Type B pancreatic cell (in vitro differentiated cells): ENCODE results near the gene C7orf57. TPM values are rescaled to one million over a fixed set of nuclear protein-coding genes. Genes with fewer than 3 reads are reported as not detected.

Experiments
- DNase-seq: peaks from one replicate; pipeline ENCODE4 v3.0.0; 2021; ENCODE audit warnings: mixed read lengths; ENCODE audit not compliant: unreplicated experiment; ENCODE audit errors: extremely low spot score
- H3K27ac Mint-ChIP-seq: 2 replicates; pipeline ENCODE4 v1.8.0; 2021; ENCODE audit warnings: mild to moderate bottlenecking, mixed read lengths
- H3K27me3 Mint-ChIP-seq: 2 replicates; pipeline ENCODE4 v1.8.0; 2021; ENCODE audit warnings: mixed read lengths
- H3K36me3 Mint-ChIP-seq: 2 replicates; pipeline ENCODE4 v1.8.0; 2021; ENCODE audit warnings: mixed read lengths
- H3K4me1 Mint-ChIP-seq: one replicate; pipeline ENCODE4 v1.8.0; 2021; ENCODE audit warnings: mixed read lengths; ENCODE audit not compliant: unreplicated experiment
- H3K4me3 Mint-ChIP-seq: 2 replicates; pipeline ENCODE4 v1.8.0; 2021; ENCODE audit warnings: mild to moderate bottlenecking, mixed read lengths
- H3K9me3 Mint-ChIP-seq: 2 replicates; pipeline ENCODE4 v1.8.0; 2021; ENCODE audit warnings: mixed read lengths
- CTCF ChIP-seq: fragments of 200-600 bp; sonication (generic); conservative IDR thresholded peaks from 2 replicates; pipeline ENCODE4 v1.5.0; 2021; ENCODE audit warnings: antibody characterized with exemption, mild to moderate bottlenecking
- total RNA-seq: library from RNA; stranded (reverse); gene quantifications from 2 replicates; pipeline ENCODE4 v1.2.1, GENCODE V29; 2021; ENCODE audit warnings: low replicate concordance

C7orf57 gene
- total RNA-seq, 1 donor from 2014 or later, result 1.5 TPM

- no peak overlapping the region for H3K27ac Mint-ChIP-seq
- H3K4me3 Mint-ChIP-seq, result no peak overlapping the region
- DNase-seq, result no peak
- H3K27me3 Mint-ChIP-seq, result no peaks in the 10 kb centered on the region
- TF ChIP-seq CTCF, result no peak
- peaks cover 3% of the 10 kb centered on the region for H3K36me3 Mint-ChIP-seq
- H3K4me1 Mint-ChIP-seq, result peaks cover 5% of the 10 kb centered on the region
- H3K9me3 Mint-ChIP-seq, result no peaks in the 10 kb centered on the region
Measured at GRCh38 chr7:48099781-48100180, 64.4 kb downstream of the C7orf57 start.

- Mint-ChIP-seq H3K4me1 (peaks cover 5% of the 10 kb centered on the region), H3K27me3 (no peaks in the 10 kb centered on the region), H3K27ac (no peak overlapping the region), H3K36me3 (no peaks in the 10 kb centered on the region), H3K9me3 (no peaks in the 10 kb centered on the region), H3K4me3 (no peak overlapping the region)
- no peak for DNase-seq
- no peak for TF ChIP-seq CTCF
Measured at GRCh38 chr7:48101352-48101751, 66.0 kb downstream of the C7orf57 start.

DNA sequence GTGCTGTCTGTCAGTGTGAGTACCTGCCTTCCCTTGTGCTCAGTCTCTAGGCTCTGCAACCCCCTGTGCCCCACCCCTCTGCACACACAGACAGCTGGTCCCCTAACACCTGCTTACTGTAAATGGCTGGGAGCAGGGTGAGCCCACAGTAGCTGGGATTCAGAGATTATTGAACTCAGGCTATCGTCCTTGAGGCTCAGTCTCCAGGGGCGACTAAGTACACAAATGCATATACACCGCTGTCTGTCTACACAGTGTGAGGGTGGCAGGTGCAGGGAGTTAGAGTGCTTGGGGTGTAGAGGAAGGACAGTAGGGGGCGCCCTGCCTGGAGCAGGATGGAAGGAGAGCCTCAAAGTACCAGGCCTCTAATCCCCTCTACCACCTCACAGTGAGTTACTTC lies 66.6 kb downstream of the C7orf57 start:
- Mint-ChIP-seq H3K4me3 (no peak overlapping the region), H3K27me3 (no peaks in the 10 kb centered on the region), H3K36me3 (no peaks in the 10 kb centered on the region), H3K4me1 (peaks cover 5% of the 10 kb centered on the region), H3K27ac (no peak overlapping the region), H3K9me3 (no peaks in the 10 kb centered on the region)
- DNase-seq, result no peak
- TF ChIP-seq CTCF, result no peak

GRCh38 chr7:48102530-48102929 lies 67.2 kb downstream of the C7orf57 start:
- Mint-ChIP-seq H3K36me3 (no peaks in the 10 kb centered on the region), H3K9me3 (no peaks in the 10 kb centered on the region), H3K27me3 (no peaks in the 10 kb centered on the region), H3K27ac (no peak overlapping the region), H3K4me1 (peaks cover 5% of the 10 kb centered on the region), H3K4me3 (no peak overlapping the region)
- no peak for DNase-seq
- no peak for TF ChIP-seq CTCF

GRCh38 chr7:48105045-48105444 lies 69.7 kb downstream of the C7orf57 start:
- no peak for TF ChIP-seq CTCF
- Mint-ChIP-seq H3K27me3 (no peaks in the 10 kb centered on the region), H3K36me3 (no peaks in the 10 kb centered on the region), H3K4me3 (no peak overlapping the region), H3K4me1 (peaks cover 2% of the 10 kb centered on the region), H3K27ac (no peak overlapping the region), H3K9me3 (no peaks in the 10 kb centered on the region)
- DNase-seq, result no peak
